A673 (cell line): ENCODE results near the gene PRKCB. TPM values are rescaled to one million over a fixed set of nuclear protein-coding genes. Genes with fewer than 3 reads are reported as not detected.

Experiments used
- BruUV-seq: library from RNA; stranded (reverse); fragments of 400-500 nt; replicated peaks from 2 replicates; lab custom pipeline; 2021; lab: Mats Ljungman, UMichigan
- CTCF ChIA-PET: fragments of 300-600 bp; sonication (Branson Sonifier 250); formaldehyde crosslinking; loops from one replicate; lab custom pipeline; 2022; ENCODE audit warnings: antibody characterized with exemption; lab: Charles Lee
- POLR2A ChIA-PET: fragments of 300-600 bp; sonication (Branson Sonifier 250); formaldehyde crosslinking; loops from one replicate; lab custom pipeline; 2022; ENCODE audit warnings: antibody characterized with exemption; ENCODE audit not compliant: low non-redundant PET; lab: Charles Lee
- DNase-seq: peaks from one replicate; pipeline ENCODE4 v3.0.0-alpha.2; 2015; ENCODE audit warnings: low spot score
- H3K27ac ChIP-seq: fragments of 200-600 bp; sonication (generic); 2 replicates; pipeline ENCODE4 v1.5.1; 2016; ENCODE audit warnings: mixed run types, low read depth, mild to moderate bottlenecking, mixed read lengths, antibody characterized with exemption, low read length; ENCODE audit not compliant: poor library complexity, severe bottlenecking
- H3K27me3 ChIP-seq: fragments of 200-600 bp; sonication (generic); replicated peaks from 2 replicates; pipeline ENCODE4 v1.6.1; 2017; ENCODE audit warnings: mixed run types, low read depth, mild to moderate bottlenecking, mixed read lengths, antibody characterized with exemption, low read length; ENCODE audit not compliant: insufficient read depth, poor library complexity
- H3K36me3 ChIP-seq: fragments of 200-600 bp; sonication (generic); 2 replicates; pipeline ENCODE4 v1.6.1; 2016; ENCODE audit warnings: mixed run types, mild to moderate bottlenecking, mixed read lengths, antibody characterized with exemption, low read length; ENCODE audit not compliant: insufficient read depth, poor library complexity, severe bottlenecking
- H3K4me1 ChIP-seq: fragments of 200-600 bp; sonication (generic); 2 replicates; pipeline ENCODE4 v1.6.1; 2017; ENCODE audit warnings: mixed run types, mild to moderate bottlenecking, mixed read lengths, antibody characterized with exemption, low read length; ENCODE audit not compliant: insufficient read depth, poor library complexity, severe bottlenecking
- H3K4me3 ChIP-seq: fragments of 200-600 bp; sonication (generic); 2 replicates; pipeline ENCODE4 v1.5.1; 2016; ENCODE audit warnings: low read depth, mixed run types, mild to moderate bottlenecking, mixed read lengths, low read length; ENCODE audit not compliant: poor library complexity, severe bottlenecking
- H3K9me3 ChIP-seq: fragments of 200-600 bp; sonication (generic); 2 replicates; pipeline ENCODE4 v1.6.1; 2016; ENCODE audit warnings: mixed run types, low read depth, mild to moderate bottlenecking, mixed read lengths, antibody characterized with exemption, low read length; ENCODE audit not compliant: poor library complexity, severe bottlenecking
- CTCF ChIP-seq: fragments of 300-800, 200-600 bp; sonication (generic); conservative IDR thresholded peaks from 2 replicates; pipeline ENCODE4 v1.5.1; 2017; ENCODE audit warnings: low read depth, mild to moderate bottlenecking, antibody characterized with exemption, low read length, moderate library complexity, mixed read lengths
- EZH2 ChIP-seq: fragments of 200-600 bp; sonication (generic); IDR thresholded peaks from 2 replicates; pipeline ENCODE4 v1.6.1; 2017; ENCODE audit warnings: borderline replicate concordance, low read depth, mild to moderate bottlenecking, mixed read lengths, antibody characterized with exemption, low read length; ENCODE audit not compliant: poor library complexity, severe bottlenecking
- intact Hi-C: fragments of 100-400 bp; cut with micrococcal nuclease; formaldehyde crosslinking; loops from one replicate; pipeline ENCODE4 v1.10.0; 2022; ENCODE audit not compliant: unreplicated experiment
- total RNA-seq: library from RNA; stranded (reverse); gene quantifications from 2 replicates; pipeline ENCODE4 v1.2.3, GENCODE V29; 2021

The PRKCB gene
- total RNA-seq, 1 experiment from 2014 or later, result 171 TPM

GRCh38 chr16:23824909-23825308, 10.9 kb upstream of the PRKCB start:
- ChIA-PET POLR2A (no interaction called here), CTCF (no interaction called here)
- intact Hi-C loops, result no loop called here

GRCh38 chr16:23826528-23827045, 9.2 kb upstream of the PRKCB start:
- no peaks in the 10 kb centered on the region for H3K27me3 ChIP-seq
- DNase-seq, result no peak
- intact Hi-C loops, result no loop called here
- no peak overlapping the region for H3K4me3 ChIP-seq
- H3K9me3 ChIP-seq, result peaks cover 3% of the 10 kb centered on the region
- ChIA-PET CTCF (no interaction called here), POLR2A (no interaction called here)
- no peak overlapping the region for H3K27ac ChIP-seq
- peaks cover 5% of the 10 kb centered on the region for H3K4me1 ChIP-seq
- no peaks in the 10 kb centered on the region for H3K36me3 ChIP-seq
- TF ChIP-seq CTCF (no peak), EZH2 (no peak)
- BruUV-seq, result no TSS peak

More at GRCh38 chr16:23824909-23825308, 10.9 kb upstream of the PRKCB start:
- Histone ChIP-seq H3K27me3 (no peaks in the 10 kb centered on the region), H3K36me3 (no peaks in the 10 kb centered on the region), H3K27ac (no peak overlapping the region), H3K4me1 (peaks cover 5% of the 10 kb centered on the region), H3K4me3 (no peak overlapping the region), H3K9me3 (no peaks in the 10 kb centered on the region)
- no TSS peak for BruUV-seq
- TF ChIP-seq EZH2, result no peak
- TF ChIP-seq CTCF, result no peak
- no peak for DNase-seq

GRCh38 chr16:23827057-23827456, 8.7 kb upstream of the PRKCB start:
- ChIA-PET CTCF (no interaction called here), POLR2A (no interaction called here)
- H3K36me3 ChIP-seq, result no peaks in the 10 kb centered on the region
- peaks cover 3% of the 10 kb centered on the region for H3K9me3 ChIP-seq
- no peak for TF ChIP-seq CTCF
- no peak overlapping the region for H3K27ac ChIP-seq
- DNase-seq, result no peak
- H3K4me1 ChIP-seq, result peaks cover 5% of the 10 kb centered on the region
- H3K4me3 ChIP-seq, result no peak overlapping the region
- H3K27me3 ChIP-seq, result no peaks in the 10 kb centered on the region
- no TSS peak for BruUV-seq
- intact Hi-C loops, result no loop called here
